Ramos (cell line): Measurements from ENCODE around the gene MEGF6.

ENCODE experiments used
- in situ Hi-C: fragments of 300-500 bp; cut with MboI; formaldehyde crosslinking; loops from one replicate; pipeline ENCODE4 v1.14.3; 2022; ENCODE audit warnings: low sequenced_read_pairs; ENCODE audit not compliant: unreplicated experiment

The MEGF6 gene

DNA sequence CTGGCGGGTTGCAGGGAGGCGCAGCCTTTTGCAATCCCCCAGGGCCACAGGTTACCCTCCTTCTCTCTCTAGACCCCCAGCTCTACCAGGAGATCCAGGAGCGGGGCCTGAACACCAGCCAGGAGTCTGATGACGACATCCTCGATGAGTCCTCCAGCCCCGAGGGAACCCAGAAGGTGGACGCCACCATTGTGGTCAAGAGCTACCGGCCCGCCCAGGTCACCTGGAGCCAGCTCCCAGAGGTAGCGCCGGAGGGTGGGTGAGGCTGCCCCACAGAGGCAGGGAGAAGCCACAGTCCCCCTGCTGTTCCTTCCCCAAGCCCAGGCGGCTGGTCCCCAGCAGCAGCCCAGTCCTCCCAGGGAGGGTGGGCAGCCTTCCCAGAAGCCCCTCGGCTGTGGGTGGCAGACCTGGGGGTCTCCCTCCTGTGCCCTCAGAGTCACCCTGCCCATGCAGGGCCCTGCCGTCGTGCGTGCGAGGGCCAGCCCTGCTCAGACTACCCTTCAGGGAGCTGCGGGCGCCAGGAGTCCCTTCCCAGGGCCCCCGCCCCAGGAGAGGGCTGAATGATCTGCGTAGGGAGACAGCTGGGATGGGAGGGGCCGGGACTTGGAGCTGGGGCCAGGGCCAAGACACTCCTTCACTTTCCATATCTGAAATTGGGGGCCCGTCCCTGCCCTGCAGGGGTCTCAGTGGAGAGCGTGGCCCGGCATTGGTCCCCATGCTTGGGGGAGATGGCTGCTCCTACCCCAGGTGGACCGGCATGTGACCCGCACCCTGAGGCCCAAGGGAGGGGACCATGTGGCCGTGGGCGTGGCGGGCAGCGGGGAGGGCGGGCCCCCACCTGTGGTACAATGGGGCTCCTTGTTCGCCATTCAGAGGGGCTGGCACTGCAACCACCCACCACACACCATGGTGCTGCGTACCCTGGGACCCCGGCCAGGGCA is 143.9 kb downstream of the MEGF6 start:
- in situ Hi-C loops, result no loop called here

GRCh38 chr1:3466366-3467075 is 144.8 kb downstream of the MEGF6 start:
- in situ Hi-C loops, result no loop called here

DNA sequence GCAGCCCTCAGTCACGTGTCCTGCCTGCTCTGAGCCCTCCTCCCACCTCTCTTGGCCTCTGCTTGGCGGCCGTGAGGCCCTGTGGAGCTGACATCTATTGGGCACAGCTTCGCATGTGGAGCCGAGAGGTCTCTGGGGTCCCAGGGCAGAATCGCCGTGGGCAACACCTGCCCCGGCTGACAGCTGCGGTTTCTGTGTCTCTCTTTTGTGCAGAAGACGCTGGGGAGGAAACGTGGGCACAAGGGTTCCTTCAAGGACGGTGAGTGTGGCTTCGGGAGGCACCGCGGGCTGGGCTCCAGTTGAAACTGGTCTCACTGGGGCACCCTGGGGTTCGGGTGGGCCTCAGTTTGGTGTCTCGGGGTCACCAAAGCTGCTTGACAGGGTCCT is 145.4 kb downstream of the MEGF6 start:
- in situ Hi-C loops, result no loop called here

- in situ Hi-C loops, result no loop called here
Measured at GRCh38 chr1:3465091-3465934, 146.0 kb downstream of the MEGF6 start.

DNA sequence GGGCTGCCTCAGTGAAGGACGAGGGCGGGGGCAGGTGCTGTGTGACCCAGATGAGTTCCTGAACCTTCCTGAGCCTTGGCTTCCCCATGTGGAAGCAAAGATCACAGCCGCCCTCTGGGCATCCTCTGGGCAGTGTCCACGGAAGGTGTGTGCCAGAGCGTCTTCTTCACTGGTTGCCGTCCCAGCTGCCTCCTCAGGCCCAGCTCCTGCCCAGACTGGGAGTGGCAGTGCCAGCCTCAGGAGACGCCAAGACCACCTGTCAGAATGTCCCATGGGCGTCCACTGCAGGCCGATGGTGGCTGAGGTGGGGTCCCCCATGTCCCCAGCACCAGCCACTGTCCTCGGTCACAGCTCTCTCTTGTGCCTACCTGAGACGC is 146.7 kb downstream of the MEGF6 start:
- in situ Hi-C loops, result no loop called here

GRCh38 chr1:3463891-3464648 is 147.2 kb downstream of the MEGF6 start:
- in situ Hi-C loops, result no loop called here

- in situ Hi-C loops, result no loop called here
Measured at GRCh38 chr1:3463408-3463863, 147.9 kb downstream of the MEGF6 start.

- in situ Hi-C loops, result no loop called here
Measured at GRCh38 chr1:3463013-3463385, 148.3 kb downstream of the MEGF6 start.

DNA sequence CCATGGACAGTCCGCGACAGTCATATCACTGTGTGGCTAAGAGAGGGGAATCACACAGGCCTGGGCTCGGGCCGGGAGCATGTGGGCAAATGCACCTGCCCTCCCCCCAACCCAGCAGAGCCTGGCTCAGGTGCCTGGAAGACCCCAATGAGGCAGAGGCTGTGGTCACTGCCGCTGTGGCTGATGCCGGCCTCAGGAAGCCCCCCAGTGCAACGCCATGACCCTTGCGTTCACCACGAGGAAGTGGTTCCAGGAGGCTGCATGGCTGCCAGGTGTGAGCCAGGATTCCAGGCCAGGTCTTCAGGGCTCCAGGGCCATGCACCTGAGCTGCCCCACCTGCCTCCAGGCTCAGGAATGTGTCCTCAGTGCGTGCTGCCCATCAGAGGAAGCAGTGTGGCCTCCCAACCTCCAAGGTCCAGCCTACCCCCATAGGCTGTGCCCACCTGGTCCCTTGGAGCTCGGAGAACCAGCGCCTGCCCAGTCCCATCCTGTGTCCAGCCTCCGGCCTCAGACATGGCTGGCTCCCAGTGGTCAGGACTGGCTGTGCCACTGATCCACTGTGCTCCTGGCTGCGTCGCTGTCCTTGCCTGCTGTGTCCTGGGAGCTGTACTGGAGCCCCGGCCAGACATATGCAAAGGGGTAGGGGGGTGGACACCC is 148.8 kb downstream of the MEGF6 start:
- in situ Hi-C loops, result no loop called here

- in situ Hi-C loops, result no loop called here
Measured at GRCh38 chr1:3461934-3462275, 149.4 kb downstream of the MEGF6 start.

DNA sequence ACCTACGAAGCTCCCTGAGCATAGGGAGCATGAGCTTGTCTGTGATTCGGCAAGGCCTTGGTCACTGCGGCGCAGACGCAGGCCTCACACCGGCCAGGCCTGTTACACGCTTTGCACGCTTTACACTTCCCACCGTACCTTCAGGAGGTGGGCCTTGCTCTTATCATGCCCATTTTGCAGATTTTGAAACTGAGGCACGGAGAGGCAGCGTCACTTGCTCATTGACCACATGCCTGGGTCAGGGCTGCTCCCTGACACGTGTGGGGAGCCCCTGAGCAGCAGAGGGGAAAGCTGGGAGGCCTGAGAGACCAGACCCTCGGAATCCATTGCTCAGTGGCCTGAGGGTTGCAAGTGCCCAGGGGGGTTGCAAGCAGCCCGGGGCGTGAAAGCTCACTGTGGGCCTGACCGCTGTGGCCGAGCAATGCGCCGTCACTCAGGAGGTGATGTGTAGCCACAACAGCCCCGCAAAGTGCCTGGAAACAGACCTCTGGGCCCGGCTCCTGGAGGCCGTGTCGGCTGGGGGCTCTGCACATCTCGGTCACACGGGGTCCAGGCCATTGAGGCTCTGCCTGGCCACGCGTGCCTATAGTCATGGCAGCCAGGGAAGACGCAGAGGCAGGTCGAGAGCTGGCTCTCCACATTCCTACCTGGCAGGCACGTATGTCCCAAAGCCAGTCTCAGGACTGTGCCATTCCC is 149.9 kb downstream of the MEGF6 start:
- in situ Hi-C loops, result no loop called here

DNA sequence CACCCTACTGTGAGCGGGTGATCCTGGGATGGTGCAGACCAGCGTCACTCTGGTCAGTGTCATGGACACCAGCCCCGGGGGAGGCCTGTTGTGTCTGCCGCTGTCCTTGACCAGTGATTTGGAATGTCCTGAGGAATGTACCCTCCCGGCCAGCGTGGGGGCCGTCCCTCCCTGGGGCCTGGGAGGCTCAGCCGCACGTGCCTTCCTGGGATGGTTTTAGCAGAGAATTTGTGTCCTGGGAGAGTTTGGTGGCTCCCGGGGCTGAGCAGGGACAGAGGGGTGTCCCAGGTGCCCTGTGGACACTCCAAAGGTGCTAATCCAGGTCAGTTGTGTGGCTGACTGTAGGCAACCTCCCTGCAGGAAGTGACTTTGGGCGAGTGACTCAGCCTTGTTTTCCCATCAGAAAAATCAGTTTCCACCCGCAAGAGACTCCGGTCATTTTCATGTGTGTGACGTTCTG is 150.6 kb downstream of the MEGF6 start:
- in situ Hi-C loops, result no loop called here

DNA sequence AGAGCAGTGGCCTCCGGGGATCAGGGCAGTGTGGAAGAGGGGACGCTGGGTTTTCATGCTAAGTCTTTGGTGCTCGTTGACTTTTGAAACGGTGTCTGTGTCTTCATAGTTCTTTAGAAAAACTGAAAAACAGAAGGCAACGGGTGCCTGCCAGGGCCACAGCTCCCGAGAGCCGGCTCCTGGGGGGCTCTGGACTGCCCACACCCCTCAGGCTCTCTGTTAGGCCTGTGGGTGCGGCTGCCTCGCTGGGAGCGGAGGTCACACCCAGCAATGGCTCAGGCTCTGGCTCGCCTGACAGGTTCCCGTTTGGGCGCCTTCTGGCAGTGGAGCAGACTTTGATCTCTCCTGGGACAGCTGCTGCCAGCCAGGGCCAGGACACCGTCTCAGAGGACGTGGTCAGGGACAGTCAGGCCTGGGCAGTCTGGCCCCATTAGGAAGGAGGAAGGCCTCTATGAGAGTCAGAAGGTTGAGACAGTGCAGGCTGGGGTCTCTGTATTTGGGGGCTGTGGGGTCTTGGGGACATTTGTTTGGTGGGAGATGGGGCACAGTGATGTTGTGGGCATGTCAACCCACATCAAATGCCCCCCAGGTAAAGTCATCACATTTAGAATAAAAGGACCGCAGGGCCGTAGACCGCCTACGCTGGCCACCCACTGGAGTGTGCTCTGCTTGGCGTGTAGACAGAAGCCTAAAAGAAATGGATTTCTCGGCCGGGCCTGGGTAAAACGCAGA is 151.2 kb downstream of the MEGF6 start:
- in situ Hi-C loops, result no loop called here

DNA sequence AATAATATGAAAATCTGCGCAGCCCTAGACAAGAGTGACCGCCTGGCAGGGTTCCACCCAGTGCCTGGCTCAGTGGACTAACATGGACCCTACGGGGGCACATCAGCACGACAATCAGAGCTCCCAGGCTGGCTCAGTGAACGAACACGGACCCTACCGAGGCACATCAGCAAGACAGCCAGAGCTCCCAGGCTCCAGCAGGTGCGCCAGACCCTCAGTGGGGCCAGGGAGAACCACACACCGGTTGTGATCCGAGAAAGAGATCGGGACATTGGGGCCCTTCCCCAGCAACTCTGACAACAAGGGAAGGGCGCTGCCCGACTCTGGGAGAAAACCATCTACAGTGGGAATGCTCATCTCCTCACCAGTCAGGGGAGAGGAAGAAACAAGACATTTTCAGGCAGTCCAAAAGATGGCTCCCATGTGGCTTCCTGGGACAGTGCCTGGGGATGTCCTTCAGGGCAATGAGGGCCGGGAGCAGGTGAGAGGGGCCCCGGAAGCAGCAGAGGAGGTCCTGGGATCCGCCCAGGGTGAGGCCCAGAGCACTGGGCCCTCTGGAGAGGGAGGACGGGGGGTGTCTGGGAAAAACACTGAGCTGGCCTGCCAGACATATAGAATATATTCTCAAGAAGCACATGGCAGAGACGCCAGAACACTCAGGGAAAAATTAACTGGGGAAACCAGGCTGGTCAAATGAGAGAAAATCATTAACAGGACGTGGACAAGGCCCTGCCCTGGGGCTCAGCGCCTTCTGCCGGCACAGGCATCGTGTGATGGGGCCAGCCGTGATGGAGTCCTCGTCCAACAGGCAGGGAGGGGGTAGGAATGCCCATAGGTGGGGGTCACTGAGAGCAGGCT is 152.0 kb downstream of the MEGF6 start:
- in situ Hi-C loops, result no loop called here

GRCh38 chr1:3457910-3458883 is 153.1 kb downstream of the MEGF6 start:
- in situ Hi-C loops, result no loop called here
